Measurements from ENCODE around the gene LUZP2.

DNA sequence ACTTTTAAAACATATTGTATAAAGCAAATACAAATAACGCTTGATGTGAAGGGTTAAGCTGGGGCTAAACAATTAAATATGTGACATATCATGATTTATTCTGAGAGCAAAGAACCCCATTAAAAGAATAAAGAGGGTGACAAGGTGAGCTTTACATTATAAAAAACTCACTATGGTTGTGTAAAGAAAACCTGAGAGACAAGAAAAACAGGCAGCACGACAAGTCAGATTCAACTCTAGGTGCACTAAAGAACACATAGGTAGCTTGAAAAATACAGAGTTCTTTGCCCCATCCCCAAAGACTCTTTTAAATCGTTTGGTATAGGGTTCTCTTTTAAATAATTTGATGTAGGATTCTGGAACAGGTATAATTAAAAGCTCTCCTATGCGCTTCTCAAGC is 63.5 kb downstream of the LUZP2 start:
- no peak for TF ChIP-seq ZFP30 (CRISPR knock-in tag; IDR thresholded peaks at IDR 0.05)
- TF ChIP-seq, protein P1, sequence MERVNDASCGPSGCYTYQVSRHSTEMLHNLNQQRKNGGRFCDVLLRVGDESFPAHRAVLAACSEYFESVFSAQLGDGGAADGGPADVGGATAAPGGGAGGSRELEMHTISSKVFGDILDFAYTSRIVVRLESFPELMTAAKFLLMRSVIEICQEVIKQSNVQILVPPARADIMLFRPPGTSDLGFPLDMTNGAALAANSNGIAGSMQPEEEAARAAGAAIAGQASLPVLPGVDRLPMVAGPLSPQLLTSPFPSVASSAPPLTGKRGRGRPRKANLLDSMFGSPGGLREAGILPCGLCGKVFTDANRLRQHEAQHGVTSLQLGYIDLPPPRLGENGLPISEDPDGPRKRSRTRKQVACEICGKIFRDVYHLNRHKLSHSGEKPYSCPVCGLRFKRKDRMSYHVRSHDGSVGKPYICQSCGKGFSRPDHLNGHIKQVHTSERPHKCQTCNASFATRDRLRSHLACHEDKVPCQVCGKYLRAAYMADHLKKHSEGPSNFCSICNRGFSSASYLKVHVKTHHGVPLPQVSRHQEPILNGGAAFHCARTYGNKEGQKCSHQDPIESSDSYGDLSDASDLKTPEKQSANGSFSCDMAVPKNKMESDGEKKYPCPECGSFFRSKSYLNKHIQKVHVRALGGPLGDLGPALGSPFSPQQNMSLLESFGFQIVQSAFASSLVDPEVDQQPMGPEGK (CRISPR knock-in tag; IDR thresholded peaks at IDR 0.05; ENCODE audit: borderline replicate concordance): no peak
- no peak for TF ChIP-seq RARB (CRISPR knock-in tag; IDR thresholded peaks at IDR 0.05)
- no peak for TF ChIP-seq ISL1 (CRISPR knock-in tag; IDR thresholded peaks at IDR 0.05)
- TF ChIP-seq ZFP3 (CRISPR knock-in tag; IDR thresholded peaks at IDR 0.05): no peak
- no peak for TF ChIP-seq ZC3H10 (CRISPR knock-in tag; IDR thresholded peaks at IDR 0.05)
- TF ChIP-seq ARNTL (CRISPR knock-in tag; IDR thresholded peaks at IDR 0.05; ENCODE audit: borderline replicate concordance, low read depth): no peak
- TF ChIP-seq, protein P2, sequence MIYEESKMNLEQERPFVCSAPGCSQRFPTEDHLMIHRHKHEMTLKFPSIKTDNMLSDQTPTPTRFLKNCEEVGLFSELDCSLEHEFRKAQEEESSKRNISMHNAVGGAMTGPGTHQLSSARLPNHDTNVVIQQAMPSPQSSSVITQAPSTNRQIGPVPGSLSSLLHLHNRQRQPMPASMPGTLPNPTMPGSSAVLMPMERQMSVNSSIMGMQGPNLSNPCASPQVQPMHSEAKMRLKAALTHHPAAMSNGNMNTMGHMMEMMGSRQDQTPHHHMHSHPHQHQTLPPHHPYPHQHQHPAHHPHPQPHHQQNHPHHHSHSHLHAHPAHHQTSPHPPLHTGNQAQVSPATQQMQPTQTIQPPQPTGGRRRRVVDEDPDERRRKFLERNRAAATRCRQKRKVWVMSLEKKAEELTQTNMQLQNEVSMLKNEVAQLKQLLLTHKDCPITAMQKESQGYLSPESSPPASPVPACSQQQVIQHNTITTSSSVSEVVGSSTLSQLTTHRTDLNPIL (CRISPR knock-in tag; IDR thresholded peaks at IDR 0.05; ENCODE audit: low read depth): no peak
- no peak for TF ChIP-seq PPARA (CRISPR knock-in tag; IDR thresholded peaks at IDR 0.05; ENCODE audit: borderline replicate concordance)
- TF ChIP-seq, protein P3, sequence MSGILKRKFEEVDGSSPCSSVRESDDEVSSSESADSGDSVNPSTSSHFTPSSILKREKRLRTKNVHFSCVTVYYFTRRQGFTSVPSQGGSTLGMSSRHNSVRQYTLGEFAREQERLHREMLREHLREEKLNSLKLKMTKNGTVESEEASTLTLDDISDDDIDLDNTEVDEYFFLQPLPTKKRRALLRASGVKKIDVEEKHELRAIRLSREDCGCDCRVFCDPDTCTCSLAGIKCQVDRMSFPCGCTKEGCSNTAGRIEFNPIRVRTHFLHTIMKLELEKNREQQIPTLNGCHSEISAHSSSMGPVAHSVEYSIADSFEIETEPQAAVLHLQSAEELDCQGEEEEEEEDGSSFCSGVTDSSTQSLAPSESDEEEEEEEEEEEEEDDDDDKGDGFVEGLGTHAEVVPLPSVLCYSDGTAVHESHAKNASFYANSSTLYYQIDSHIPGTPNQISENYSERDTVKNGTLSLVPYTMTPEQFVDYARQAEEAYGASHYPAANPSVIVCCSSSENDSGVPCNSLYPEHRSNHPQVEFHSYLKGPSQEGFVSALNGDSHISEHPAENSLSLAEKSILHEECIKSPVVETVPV (CRISPR knock-in tag; IDR thresholded peaks at IDR 0.05): no peak
- no peak for TF ChIP-seq TOX (CRISPR knock-in tag; IDR thresholded peaks at IDR 0.05; ENCODE audit: borderline replicate concordance)
- TF ChIP-seq TCF4 (CRISPR knock-in tag; IDR thresholded peaks at IDR 0.05; ENCODE audit: borderline replicate concordance): no peak
